Neural cell (in vitro differentiated cells): Measurements from ENCODE around the gene WNT3A.

ENCODE experiments used
- EP300 ChIP-seq: fragments of 450-650 bp; conservative IDR thresholded peaks from 2 replicates; pipeline ENCODE4 v1.6.1; 2014; ENCODE audit warnings: antibody characterized with exemption, mild to moderate bottlenecking, moderate library complexity; ENCODE audit not compliant: poor library complexity, severe bottlenecking
- EZH2 ChIP-seq: fragments of 200-600, 300-800 bp; shearing (Covaris generic), sonication (generic); IDR thresholded peaks from 2 replicates; pipeline ENCODE4 v1.6.1; 2014; ENCODE audit warnings: antibody characterized with exemption, low read length, borderline replicate concordance, mild to moderate bottlenecking; ENCODE audit not compliant: insufficient read depth, poor library complexity, severe bottlenecking
- MXI1 ChIP-seq: fragments of 450-650 bp; conservative IDR thresholded peaks from 2 replicates; pipeline ENCODE4 v1.6.1; 2014; ENCODE audit warnings: antibody characterized with exemption, mild to moderate bottlenecking; ENCODE audit not compliant: poor library complexity, severe bottlenecking
- POLR2AphosphoS5 ChIP-seq: IDR thresholded peaks from 2 replicates; pipeline ENCODE4 v1.6.1; 2012
- RAD21 ChIP-seq: fragments of 450-650 bp; conservative IDR thresholded peaks from 2 replicates; pipeline ENCODE4 v1.6.1; 2014; ENCODE audit warnings: antibody characterized with exemption, mild to moderate bottlenecking, moderate library complexity
- TAF1 ChIP-seq: IDR thresholded peaks from 2 replicates; pipeline ENCODE4 v1.6.1; 2012; ENCODE audit warnings: low read depth
- TF ChIP-seq, protein P1 (sequence below): fragments of 450-650 bp; IDR thresholded peaks from 2 replicates; pipeline ENCODE4 v1.5.1; 2014; ENCODE audit warnings: antibody characterized with exemption, mild to moderate bottlenecking, moderate library complexity; ENCODE audit not compliant: poor library complexity, severe bottlenecking
- TF ChIP-seq, protein P2 (sequence below): IDR thresholded peaks from 2 replicates; pipeline ENCODE4 v1.6.1; 2012; ENCODE audit warnings: borderline replicate concordance

DNA sequence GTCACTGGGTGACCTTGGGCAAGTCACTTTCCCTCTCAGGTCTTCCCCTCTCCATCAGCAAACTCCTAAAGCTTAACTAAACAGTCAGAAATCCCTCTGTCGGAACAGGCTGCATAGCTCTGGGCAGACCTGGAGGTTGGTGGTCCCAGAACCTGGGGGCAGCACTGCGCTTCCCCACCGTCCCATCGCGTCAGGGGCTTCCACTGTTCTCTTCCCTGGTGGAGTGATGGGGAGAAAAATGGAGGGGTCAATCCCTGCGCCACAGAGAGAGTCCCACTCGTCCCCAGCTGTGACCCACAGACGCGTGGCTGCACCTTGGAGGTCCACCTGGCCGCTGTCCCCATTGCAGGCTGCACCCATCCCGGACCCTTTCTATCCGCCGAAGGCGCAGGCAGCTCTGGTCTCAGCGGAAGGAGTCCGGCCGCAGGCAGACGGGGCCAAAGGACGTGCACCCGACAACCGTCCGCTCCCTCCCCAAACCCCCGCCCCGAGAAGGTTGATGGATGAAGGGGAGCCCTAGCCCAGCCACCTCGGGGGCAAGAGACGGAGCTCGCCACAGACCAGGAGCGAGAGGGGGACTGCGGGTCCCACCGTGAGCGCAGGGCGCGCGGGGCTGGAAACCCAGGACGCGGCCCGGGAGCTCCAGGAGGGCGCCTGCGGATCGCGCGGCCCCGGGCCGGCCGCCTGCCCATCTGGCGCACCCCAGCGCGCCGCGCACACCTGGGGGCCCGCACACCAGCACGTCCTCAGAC lies 588 bp upstream of the WNT3A start:
- TF ChIP-seq, protein P1, sequence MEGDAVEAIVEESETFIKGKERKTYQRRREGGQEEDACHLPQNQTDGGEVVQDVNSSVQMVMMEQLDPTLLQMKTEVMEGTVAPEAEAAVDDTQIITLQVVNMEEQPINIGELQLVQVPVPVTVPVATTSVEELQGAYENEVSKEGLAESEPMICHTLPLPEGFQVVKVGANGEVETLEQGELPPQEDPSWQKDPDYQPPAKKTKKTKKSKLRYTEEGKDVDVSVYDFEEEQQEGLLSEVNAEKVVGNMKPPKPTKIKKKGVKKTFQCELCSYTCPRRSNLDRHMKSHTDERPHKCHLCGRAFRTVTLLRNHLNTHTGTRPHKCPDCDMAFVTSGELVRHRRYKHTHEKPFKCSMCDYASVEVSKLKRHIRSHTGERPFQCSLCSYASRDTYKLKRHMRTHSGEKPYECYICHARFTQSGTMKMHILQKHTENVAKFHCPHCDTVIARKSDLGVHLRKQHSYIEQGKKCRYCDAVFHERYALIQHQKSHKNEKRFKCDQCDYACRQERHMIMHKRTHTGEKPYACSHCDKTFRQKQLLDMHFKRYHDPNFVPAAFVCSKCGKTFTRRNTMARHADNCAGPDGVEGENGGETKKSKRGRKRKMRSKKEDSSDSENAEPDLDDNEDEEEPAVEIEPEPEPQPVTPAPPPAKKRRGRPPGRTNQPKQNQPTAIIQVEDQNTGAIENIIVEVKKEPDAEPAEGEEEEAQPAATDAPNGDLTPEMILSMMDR, result no peak
- TF ChIP-seq EP300 (no peak), EZH2 (peak; percentile 78), RAD21 (no peak), POLR2AphosphoS5 (no peak), TAF1 (no peak), MXI1 (no peak)
- TF ChIP-seq, protein P2, sequence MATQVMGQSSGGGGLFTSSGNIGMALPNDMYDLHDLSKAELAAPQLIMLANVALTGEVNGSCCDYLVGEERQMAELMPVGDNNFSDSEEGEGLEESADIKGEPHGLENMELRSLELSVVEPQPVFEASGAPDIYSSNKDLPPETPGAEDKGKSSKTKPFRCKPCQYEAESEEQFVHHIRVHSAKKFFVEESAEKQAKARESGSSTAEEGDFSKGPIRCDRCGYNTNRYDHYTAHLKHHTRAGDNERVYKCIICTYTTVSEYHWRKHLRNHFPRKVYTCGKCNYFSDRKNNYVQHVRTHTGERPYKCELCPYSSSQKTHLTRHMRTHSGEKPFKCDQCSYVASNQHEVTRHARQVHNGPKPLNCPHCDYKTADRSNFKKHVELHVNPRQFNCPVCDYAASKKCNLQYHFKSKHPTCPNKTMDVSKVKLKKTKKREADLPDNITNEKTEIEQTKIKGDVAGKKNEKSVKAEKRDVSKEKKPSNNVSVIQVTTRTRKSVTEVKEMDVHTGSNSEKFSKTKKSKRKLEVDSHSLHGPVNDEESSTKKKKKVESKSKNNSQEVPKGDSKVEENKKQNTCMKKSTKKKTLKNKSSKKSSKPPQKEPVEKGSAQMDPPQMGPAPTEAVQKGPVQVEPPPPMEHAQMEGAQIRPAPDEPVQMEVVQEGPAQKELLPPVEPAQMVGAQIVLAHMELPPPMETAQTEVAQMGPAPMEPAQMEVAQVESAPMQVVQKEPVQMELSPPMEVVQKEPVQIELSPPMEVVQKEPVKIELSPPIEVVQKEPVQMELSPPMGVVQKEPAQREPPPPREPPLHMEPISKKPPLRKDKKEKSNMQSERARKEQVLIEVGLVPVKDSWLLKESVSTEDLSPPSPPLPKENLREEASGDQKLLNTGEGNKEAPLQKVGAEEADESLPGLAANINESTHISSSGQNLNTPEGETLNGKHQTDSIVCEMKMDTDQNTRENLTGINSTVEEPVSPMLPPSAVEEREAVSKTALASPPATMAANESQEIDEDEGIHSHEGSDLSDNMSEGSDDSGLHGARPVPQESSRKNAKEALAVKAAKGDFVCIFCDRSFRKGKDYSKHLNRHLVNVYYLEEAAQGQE, result no peak
